NCI-H774 (cell line): Measurements from ENCODE around the gene SEC61A1.

ENCODE experiments used
- DNase-seq: peaks from one replicate; lab custom pipeline; 2025; lab: John Stamatoyannopoulos, UW

The SEC61A1 gene

DNA sequence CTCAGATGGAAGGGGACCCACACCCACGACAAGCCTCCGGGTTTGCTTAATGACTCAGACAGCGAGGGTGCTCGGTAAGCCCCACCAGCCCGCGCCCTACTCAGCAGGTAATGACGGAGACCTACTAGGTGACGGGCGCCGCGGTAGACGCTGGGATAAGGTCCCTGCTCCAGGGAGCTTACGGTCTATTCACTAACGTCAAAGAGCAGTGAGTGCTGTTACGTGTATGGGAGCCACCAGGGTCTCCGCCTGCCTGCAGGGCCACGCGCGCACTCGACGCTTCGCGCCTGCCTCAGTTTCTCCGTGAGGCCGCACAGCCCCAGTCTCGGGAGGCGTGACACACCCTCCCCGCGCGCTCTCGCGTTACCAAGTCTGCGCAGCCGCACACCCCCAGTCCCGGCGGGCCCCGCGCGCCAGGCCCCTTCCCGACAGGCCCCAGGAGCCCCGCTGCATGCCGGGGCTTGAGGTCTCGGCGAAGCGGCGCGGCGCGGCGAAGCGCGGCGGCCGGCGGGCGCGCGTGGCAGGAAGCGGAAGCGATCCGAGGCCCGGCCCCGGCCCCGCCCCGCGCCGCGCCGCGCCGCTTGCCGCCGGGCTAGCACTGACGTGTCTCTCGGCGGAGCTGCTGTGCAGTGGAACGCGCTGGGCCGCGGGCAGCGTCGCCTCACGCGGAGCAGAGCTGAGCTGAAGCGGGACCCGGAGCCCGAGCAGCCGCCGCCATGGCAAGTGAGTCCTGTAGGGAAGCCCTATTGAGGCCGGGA is at the start of gene SEC61A1:
Gene SEC61A1, plus strand, starts transcription at position 601 of the 758 bp plus-strand sequence. Its CDS starts 116 bp downstream, at position 717.
- DNase-seq, result peak; percentile 96

DNA sequence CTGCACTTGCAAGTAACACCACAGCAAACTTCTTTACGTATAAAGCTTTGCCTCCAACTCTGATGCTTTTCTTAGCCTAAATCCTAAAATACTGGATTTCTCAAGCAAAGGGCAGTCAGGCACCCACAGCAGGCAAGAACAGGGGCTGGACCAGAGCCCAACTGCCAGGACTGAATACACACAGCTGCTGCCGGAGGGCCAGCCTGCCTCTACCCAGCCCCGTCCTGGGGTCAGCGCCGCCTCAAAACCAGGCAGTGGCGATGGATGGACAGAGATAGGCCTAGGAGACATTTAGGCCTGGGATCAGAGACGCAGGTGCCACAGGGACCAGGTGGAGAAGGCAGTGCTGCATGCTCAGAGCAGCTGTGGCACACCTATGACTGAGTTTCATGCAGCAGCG is 47.6 kb upstream of the SEC61A1 start:
- peak; percentile 43 for DNase-seq

GRCh38 chr3:128006061-128007032 is 45.9 kb upstream of the SEC61A1 start:
- no peak for DNase-seq

- no peak for DNase-seq
Observed at GRCh38 chr3:128007033-128007424, 45.2 kb upstream of the SEC61A1 start.

DNA sequence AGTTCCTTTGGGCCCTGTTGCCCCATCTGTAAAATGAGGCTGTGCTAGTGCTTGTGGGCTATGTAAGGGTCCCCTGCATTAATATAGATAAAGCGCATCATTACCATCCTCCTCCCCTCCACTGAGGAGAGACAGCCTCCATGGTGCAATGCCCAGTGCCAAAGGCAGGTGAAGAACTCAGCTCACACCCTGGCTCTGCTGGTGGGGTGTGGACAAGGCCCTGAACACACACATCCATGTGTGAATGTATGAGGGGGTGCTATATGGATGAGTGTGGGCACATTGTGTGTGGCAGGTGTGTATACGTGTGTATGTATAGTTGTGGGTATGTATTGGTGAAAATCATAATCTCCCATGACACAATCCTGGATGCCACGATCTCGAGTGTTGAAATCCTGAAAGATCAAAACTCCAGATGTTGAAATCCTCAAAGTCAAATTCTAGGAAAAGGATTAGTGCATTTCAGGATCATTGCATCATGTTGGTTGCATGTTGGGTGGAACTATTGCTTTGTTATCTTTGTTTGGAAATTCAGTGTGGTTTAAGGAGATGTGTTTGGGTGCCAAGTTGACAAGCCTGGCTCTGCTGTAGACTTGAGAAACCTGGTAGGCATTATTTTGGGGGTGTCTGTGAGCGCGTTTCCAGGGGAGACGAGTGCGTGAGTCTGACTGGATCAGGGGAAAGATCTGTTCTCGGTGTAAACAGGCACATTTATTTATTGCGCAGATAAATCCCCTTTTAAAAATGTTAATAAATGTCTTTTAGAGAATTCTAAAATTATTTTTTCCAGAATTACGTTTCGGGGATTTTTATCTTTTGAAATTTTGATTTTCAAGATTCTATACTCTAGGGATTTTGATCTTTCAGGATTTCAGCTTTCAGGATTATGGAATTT is 42.0 kb upstream of the SEC61A1 start:
- no peak for DNase-seq

DNA sequence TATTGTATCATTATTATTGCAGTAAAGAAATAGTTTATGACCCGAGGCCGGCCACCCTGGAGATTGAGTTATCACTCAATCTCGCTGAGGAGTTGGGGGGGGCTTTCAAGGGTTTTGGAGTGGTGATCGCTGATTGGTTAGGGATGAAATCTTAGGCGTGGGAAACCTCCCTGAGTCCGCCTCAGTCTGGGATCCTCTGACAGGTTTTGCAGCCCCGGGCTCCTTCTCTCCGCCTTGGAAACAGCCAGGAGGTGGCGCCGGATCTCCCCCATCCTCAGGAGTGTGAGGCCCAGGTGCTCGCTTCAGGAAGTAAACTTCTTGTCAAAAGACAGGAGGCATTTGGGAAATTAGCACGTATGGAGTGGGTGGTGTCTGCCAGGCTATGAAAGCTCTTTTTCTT is 41.1 kb upstream of the SEC61A1 start:
- DNase-seq, result no peak

GRCh38 chr3:128012050-128012449 is 40.2 kb upstream of the SEC61A1 start:
- no peak for DNase-seq

DNA sequence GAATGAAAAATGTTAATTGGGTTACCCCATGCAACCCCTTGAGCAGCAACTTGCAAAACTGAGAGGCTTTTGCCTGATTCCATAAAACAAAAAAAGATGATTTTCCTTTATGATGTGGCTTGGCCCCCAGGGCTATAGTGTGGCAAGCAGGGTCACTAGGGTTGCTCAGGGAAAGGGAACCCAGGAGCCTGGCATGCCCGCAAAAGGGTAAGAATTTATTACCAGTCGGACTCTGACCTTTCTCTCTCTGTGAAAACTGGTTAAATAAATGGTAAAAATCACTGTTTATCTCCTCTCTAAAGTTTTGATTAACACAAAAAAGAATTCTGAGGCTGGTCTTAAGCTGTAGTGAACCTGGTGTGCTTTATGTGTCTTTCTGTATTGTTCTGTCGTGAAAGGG is 37.7 kb upstream of the SEC61A1 start:
- no peak for DNase-seq

DNA sequence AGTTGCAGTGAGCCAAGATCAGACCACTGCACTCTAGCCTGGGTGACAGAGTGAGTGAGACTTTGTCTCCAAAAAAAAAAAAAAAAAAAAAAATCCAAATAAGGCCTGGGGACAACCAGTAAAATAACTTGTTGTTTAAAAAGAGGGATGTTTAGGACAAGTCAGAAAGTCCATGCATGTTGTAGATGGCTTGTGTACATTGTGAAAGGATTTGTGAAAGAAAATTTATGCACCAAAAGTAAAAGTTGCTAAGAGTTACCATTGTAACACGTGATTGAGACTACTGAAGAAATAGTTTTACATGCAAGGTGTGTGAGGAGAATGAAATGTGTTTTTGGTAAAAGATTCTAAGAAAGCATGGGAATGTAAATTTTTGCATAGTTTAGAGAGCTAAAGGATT is 35.7 kb upstream of the SEC61A1 start:
- DNase-seq, result no peak

DNA sequence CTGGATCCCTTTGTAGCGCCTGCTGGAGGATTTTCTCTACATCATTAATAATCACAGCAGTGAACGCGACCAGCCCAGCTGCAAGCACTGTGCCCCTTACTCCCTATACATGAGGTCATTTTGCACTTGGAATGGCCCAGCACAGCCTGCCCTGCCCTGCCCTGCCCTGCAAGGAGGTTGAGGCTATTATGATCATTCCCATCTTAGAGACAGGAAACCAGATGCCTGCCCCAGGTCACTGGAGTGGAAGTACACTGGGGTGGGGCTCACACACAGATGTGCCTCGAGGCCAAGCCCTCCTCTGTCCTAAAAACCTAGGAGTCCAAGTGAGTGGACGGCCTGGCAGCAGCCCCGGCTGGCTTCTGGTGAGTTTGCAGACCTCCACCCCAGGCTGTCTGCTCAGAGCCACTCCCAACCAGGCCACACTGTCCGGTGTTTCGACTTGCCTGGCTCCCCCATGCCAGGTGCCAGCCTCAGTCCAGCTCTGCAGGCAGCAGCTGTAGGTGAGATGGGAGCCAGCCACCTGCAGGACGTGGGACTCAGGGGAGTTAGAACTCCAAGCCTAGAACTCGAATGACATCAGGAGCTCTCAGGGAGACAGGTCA is 30.4 kb upstream of the SEC61A1 start:
- no peak for DNase-seq

- DNase-seq, result no peak
Observed at GRCh38 chr3:128033102-128033501, 19.1 kb upstream of the SEC61A1 start.

GRCh38 chr3:128036119-128036518 is 16.1 kb upstream of the SEC61A1 start:
- DNase-seq, result no peak

DNA sequence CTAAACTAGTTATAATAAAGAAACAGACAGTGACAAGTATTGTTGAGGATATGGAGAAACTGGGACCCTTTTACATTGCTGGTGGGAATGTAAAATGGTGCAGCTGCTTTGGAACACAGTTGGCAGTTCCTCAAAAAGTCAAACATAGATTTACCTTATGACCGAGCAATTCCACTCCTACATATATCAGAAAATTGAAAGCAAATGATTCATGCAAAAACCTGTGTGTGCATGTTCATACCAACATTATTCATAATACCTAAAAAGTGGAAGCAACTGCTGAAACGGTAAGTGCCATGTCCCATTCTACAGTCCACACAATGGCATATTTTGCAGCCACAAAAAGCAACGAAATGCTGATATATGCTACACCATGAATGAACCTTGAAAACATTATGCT is 12.2 kb upstream of the SEC61A1 start:
- DNase-seq, result no peak

DNA sequence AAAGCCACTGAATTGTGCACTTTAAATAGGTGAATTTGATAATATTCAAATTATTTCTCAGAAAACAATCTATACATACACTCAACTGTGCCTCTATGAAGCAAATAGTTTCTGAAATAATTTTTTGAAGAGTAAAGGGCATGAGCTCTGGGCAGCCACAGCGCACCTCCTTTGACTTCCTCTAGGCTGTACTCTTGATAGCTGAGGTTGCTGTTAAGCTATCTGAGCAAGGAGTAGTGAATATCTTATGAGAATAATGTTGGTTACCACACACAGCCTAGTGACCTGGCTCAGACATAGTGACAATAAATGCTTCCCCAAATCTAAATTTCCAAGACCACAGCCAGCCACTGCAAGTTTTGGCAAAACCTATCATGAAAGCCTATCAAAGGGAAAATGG is 11.6 kb upstream of the SEC61A1 start:
- DNase-seq, result no peak

- DNase-seq, result no peak
Observed at GRCh38 chr3:128041344-128041743, 10.9 kb upstream of the SEC61A1 start.

GRCh38 chr3:128050597-128050996 is 1.6 kb upstream of the SEC61A1 start:
- DNase-seq, result no peak

- no peak for DNase-seq
Observed at GRCh38 chr3:128051459-128051836, 789 bp upstream of the SEC61A1 start.

- DNase-seq, result no peak
Observed at GRCh38 chr3:128052595-128053351, 536 bp downstream of the SEC61A1 start.

- no peak for DNase-seq
Observed at GRCh38 chr3:128053614-128054013, 1.4 kb downstream of the SEC61A1 start.

DNA sequence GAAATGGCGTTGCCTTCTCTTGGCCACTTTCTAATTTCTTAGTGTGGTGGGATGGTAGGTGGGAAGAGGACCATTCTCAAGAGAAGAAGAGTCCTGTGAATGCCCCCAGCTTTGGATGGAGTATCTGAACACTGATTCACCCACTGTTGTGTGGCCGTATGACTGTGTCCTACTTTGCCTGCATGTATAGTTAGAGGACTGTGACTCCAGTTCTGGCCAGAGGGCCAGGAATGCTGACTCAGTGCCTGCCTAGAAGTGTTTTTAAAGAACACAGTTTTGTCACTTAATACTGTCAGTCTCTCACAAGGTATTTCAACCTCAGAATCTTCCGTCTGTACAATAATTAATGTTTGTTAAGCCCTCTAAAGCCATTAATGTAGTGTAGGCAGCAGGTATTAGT is 2.1 kb downstream of the SEC61A1 start:
- DNase-seq, result no peak

GRCh38 chr3:128056258-128056657 is 4.0 kb downstream of the SEC61A1 start:
- no peak for DNase-seq
